22Rv1 (cell line): ENCODE results near the gene CD84.

Source experiments
- ZFX ChIP-seq: fragments of 450-650 bp; IDR thresholded peaks from 2 replicates; pipeline ENCODE4 v1.6.1; 2017; ENCODE audit warnings: antibody characterized with exemption, borderline replicate concordance
- TF ChIP-seq, protein P1 (sequence below): fragments of 450-650 bp; IDR thresholded peaks from 2 replicates; pipeline ENCODE4 v1.5.1; 2017; ENCODE audit warnings: mild to moderate bottlenecking

GRCh38 chr1:160578525-160579191, 638 bp downstream of the CD84 start:
- TF ChIP-seq, protein P1, sequence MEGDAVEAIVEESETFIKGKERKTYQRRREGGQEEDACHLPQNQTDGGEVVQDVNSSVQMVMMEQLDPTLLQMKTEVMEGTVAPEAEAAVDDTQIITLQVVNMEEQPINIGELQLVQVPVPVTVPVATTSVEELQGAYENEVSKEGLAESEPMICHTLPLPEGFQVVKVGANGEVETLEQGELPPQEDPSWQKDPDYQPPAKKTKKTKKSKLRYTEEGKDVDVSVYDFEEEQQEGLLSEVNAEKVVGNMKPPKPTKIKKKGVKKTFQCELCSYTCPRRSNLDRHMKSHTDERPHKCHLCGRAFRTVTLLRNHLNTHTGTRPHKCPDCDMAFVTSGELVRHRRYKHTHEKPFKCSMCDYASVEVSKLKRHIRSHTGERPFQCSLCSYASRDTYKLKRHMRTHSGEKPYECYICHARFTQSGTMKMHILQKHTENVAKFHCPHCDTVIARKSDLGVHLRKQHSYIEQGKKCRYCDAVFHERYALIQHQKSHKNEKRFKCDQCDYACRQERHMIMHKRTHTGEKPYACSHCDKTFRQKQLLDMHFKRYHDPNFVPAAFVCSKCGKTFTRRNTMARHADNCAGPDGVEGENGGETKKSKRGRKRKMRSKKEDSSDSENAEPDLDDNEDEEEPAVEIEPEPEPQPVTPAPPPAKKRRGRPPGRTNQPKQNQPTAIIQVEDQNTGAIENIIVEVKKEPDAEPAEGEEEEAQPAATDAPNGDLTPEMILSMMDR = no peak
- no peak for TF ChIP-seq ZFX
